ENCODE results near the gene IFI6.
"Not testable (repeated sequence)": the region's sequence is repeated elsewhere in the genome, so short reads cannot be mapped to it uniquely, and the experiment has no call there.

Gene IFI6

GRCh38 chr1:27681580-27681979 lies 9.6 kb upstream of the IFI6 start:
- not testable (repeated sequence) for H2BK5ac ChIP-seq (ENCODE audit: low read length); H3K4me1 ChIP-seq (ENCODE audit: control insufficient read depth in 2 of 2, insufficient read depth in 1 of 2, low read depth in 1 of 2, low read length in 2 of 2); H3K27me3 ChIP-seq (ENCODE audit: control insufficient read depth in 3 of 3, insufficient read depth in 3 of 3, low read depth in 1 of 3, low read length in 3 of 3); H3K9me3 ChIP-seq (replicated peaks in 1 of 2; ENCODE audit: control insufficient read depth in 2 of 2, insufficient read depth in 1 of 2, low read depth in 1 of 2, low read length in 2 of 2); H3K4me2 ChIP-seq (ENCODE audit: insufficient read depth, low read length, poor library complexity, severe bottlenecking); DNase-seq (ENCODE audit: low spot score); H2BK120ac ChIP-seq (ENCODE audit: low read depth, low read length); H3K14ac ChIP-seq (ENCODE audit: low read length); H3K23ac ChIP-seq (ENCODE audit: low read depth, low read length, poor library complexity); H4K91ac ChIP-seq (ENCODE audit: low read depth, low read length, poor library complexity); H3K36me3 ChIP-seq (replicated peaks in 1 of 2; ENCODE audit: control insufficient read depth in 2 of 2, insufficient read depth in 2 of 2, low read length in 2 of 2); H3K18ac ChIP-seq (ENCODE audit: low read length); H2AK5ac ChIP-seq (ENCODE audit: low read depth, low read length); H3K9ac ChIP-seq (ENCODE audit: low read depth, low read length, poor library complexity); H3K79me1 ChIP-seq (ENCODE audit: low read depth, low read length); H3K4ac ChIP-seq (ENCODE audit: low read length); H3K4me3 ChIP-seq (ENCODE audit: low read length in 2 of 2); H3K27ac ChIP-seq (replicated peaks; ENCODE audit: low read length); H2AFZ ChIP-seq (ENCODE audit: low read length); H2BK12ac ChIP-seq (ENCODE audit: low read length); H2BK15ac ChIP-seq (ENCODE audit: low read length); H4K8ac ChIP-seq (ENCODE audit: low read depth, low read length)
- WGBS, 2 donors (ENCODE audit: extremely low coverage in 2 of 2, insufficient read length in 2 of 2, insufficient replicate concordance in 1 of 2) = no CpG with 5 or more reads among the region's 4 CpGs

- not testable (repeated sequence) for H2AFZ ChIP-seq (ENCODE audit: low read length); H3K79me1 ChIP-seq (ENCODE audit: low read depth, low read length); H3K23ac ChIP-seq (ENCODE audit: low read depth, low read length, poor library complexity); H3K18ac ChIP-seq (ENCODE audit: low read length); H3K4ac ChIP-seq (ENCODE audit: low read length); H3K36me3 ChIP-seq (replicated peaks in 1 of 2; ENCODE audit: control insufficient read depth in 2 of 2, insufficient read depth in 2 of 2, low read length in 2 of 2); H3K4me1 ChIP-seq (ENCODE audit: control insufficient read depth in 2 of 2, insufficient read depth in 1 of 2, low read depth in 1 of 2, low read length in 2 of 2); H4K8ac ChIP-seq (ENCODE audit: low read depth, low read length); H2BK5ac ChIP-seq (ENCODE audit: low read length); H3K14ac ChIP-seq (ENCODE audit: low read length); H4K91ac ChIP-seq (ENCODE audit: low read depth, low read length, poor library complexity); H2BK12ac ChIP-seq (ENCODE audit: low read length); H3K9ac ChIP-seq (ENCODE audit: low read depth, low read length, poor library complexity); H2BK120ac ChIP-seq (ENCODE audit: low read depth, low read length); DNase-seq (ENCODE audit: low spot score); H3K9me3 ChIP-seq (replicated peaks in 1 of 2; ENCODE audit: control insufficient read depth in 2 of 2, insufficient read depth in 1 of 2, low read depth in 1 of 2, low read length in 2 of 2); H3K4me3 ChIP-seq (ENCODE audit: low read length in 2 of 2); H2AK5ac ChIP-seq (ENCODE audit: low read depth, low read length); H3K27ac ChIP-seq (replicated peaks; ENCODE audit: low read length); H2BK15ac ChIP-seq (ENCODE audit: low read length); H3K4me2 ChIP-seq (ENCODE audit: insufficient read depth, low read length, poor library complexity, severe bottlenecking); H3K27me3 ChIP-seq (ENCODE audit: control insufficient read depth in 3 of 3, insufficient read depth in 3 of 3, low read depth in 1 of 3, low read length in 3 of 3)
- WGBS, 2 donors (ENCODE audit: extremely low coverage in 2 of 2, insufficient read length in 2 of 2, insufficient replicate concordance in 1 of 2) = no CpG with 5 or more reads among the region's 2 CpGs
Measured at GRCh38 chr1:27680225-27680791, 8.3 kb upstream of the IFI6 start.

- no peak overlapping the region for H3K4me2 ChIP-seq (ENCODE audit: insufficient read depth, low read length, poor library complexity, severe bottlenecking)
- no peak for DNase-seq (ENCODE audit: low spot score)
- no peaks in the 10 kb centered on the region for H3K4me1 ChIP-seq (ENCODE audit: control insufficient read depth in 2 of 2, insufficient read depth in 1 of 2, low read depth in 1 of 2, low read length in 2 of 2)
- H2AK5ac ChIP-seq (ENCODE audit: low read depth, low read length) = no peak overlapping the region
- no peak overlapping the region for H3K4ac ChIP-seq (ENCODE audit: low read length)
- H3K27me3 ChIP-seq (ENCODE audit: control insufficient read depth in 3 of 3, insufficient read depth in 3 of 3, low read depth in 1 of 3, low read length in 3 of 3) = no peaks in the 10 kb centered on the region
- H3K9ac ChIP-seq (ENCODE audit: low read depth, low read length, poor library complexity) = no peak overlapping the region
- no peak overlapping the region for H3K18ac ChIP-seq (ENCODE audit: low read length)
- no peak overlapping the region for H3K14ac ChIP-seq (ENCODE audit: low read length)
- H3K79me1 ChIP-seq (ENCODE audit: low read depth, low read length) = no peaks in the 10 kb centered on the region
- no peak overlapping the region for H2BK5ac ChIP-seq (ENCODE audit: low read length)
- no peak overlapping the region for H2BK15ac ChIP-seq (ENCODE audit: low read length)
- H4K91ac ChIP-seq (ENCODE audit: low read depth, low read length, poor library complexity) = no peak overlapping the region
- H3K27ac ChIP-seq (replicated peaks; ENCODE audit: low read length) = no peak overlapping the region
- H3K4me3 ChIP-seq (ENCODE audit: low read length in 2 of 2) = no peak overlapping the region
- H3K9me3 ChIP-seq (replicated peaks in 1 of 2; ENCODE audit: control insufficient read depth in 2 of 2, insufficient read depth in 1 of 2, low read depth in 1 of 2, low read length in 2 of 2) = peaks cover 1 to 5% of the 10 kb centered on the region in 2 donors
- no peak overlapping the region for H2AFZ ChIP-seq (ENCODE audit: low read length)
- no peaks in the 10 kb centered on the region for H3K36me3 ChIP-seq (replicated peaks in 1 of 2; ENCODE audit: control insufficient read depth in 2 of 2, insufficient read depth in 2 of 2, low read length in 2 of 2)
- H2BK120ac ChIP-seq (ENCODE audit: low read depth, low read length) = no peak overlapping the region
- no peak overlapping the region for H3K23ac ChIP-seq (ENCODE audit: low read depth, low read length, poor library complexity)
- H2BK12ac ChIP-seq (ENCODE audit: low read length) = no peak overlapping the region
- H4K8ac ChIP-seq (ENCODE audit: low read depth, low read length) = no peak overlapping the region
Measured at GRCh38 chr1:27678747-27679146, 6.8 kb upstream of the IFI6 start.

- H3K36me3 ChIP-seq (replicated peaks in 1 of 2; ENCODE audit: control insufficient read depth in 2 of 2, insufficient read depth in 2 of 2, low read length in 2 of 2) = no peaks in the 10 kb centered on the region
- no peak overlapping the region for H3K4me2 ChIP-seq (ENCODE audit: insufficient read depth, low read length, poor library complexity, severe bottlenecking)
- no peak overlapping the region for H3K9ac ChIP-seq (ENCODE audit: low read depth, low read length, poor library complexity)
- H2AFZ ChIP-seq (ENCODE audit: low read length) = no peak overlapping the region
- no peak overlapping the region for H3K14ac ChIP-seq (ENCODE audit: low read length)
- no peak overlapping the region for H2BK12ac ChIP-seq (ENCODE audit: low read length)
- H3K23ac ChIP-seq (ENCODE audit: low read depth, low read length, poor library complexity) = no peak overlapping the region
- no CpG with 5 or more reads among the region's 1 CpG for WGBS, 2 donors (ENCODE audit: extremely low coverage in 2 of 2, insufficient read length in 2 of 2, insufficient replicate concordance in 1 of 2)
- no peak overlapping the region for H3K4me3 ChIP-seq (ENCODE audit: low read length in 2 of 2)
- no peak overlapping the region for H3K4ac ChIP-seq (ENCODE audit: low read length)
- H4K8ac ChIP-seq (ENCODE audit: low read depth, low read length) = no peak overlapping the region
- no peak overlapping the region for H2BK5ac ChIP-seq (ENCODE audit: low read length)
- H3K27me3 ChIP-seq (ENCODE audit: control insufficient read depth in 3 of 3, insufficient read depth in 3 of 3, low read depth in 1 of 3, low read length in 3 of 3) = no peaks in the 10 kb centered on the region
- H3K4me1 ChIP-seq (ENCODE audit: control insufficient read depth in 2 of 2, insufficient read depth in 1 of 2, low read depth in 1 of 2, low read length in 2 of 2) = peaks cover 5 to 6% of the 10 kb centered on the region in 2 donors
- H2BK15ac ChIP-seq (ENCODE audit: low read length) = no peak overlapping the region
- H4K91ac ChIP-seq (ENCODE audit: low read depth, low read length, poor library complexity) = no peak overlapping the region
- no peak for DNase-seq (ENCODE audit: low spot score)
- H2AK5ac ChIP-seq (ENCODE audit: low read depth, low read length) = no peak overlapping the region
- no peak overlapping the region for H2BK120ac ChIP-seq (ENCODE audit: low read depth, low read length)
- H3K79me1 ChIP-seq (ENCODE audit: low read depth, low read length) = no peaks in the 10 kb centered on the region
- H3K18ac ChIP-seq (ENCODE audit: low read length) = no peak overlapping the region
- peaks cover 1 to 5% of the 10 kb centered on the region in 2 donors for H3K9me3 ChIP-seq (replicated peaks in 1 of 2; ENCODE audit: control insufficient read depth in 2 of 2, insufficient read depth in 1 of 2, low read depth in 1 of 2, low read length in 2 of 2)
- H3K27ac ChIP-seq (replicated peaks; ENCODE audit: low read length) = no peak overlapping the region
Measured at GRCh38 chr1:27676410-27676809, 4.4 kb upstream of the IFI6 start.

All from neuronal stem cell (in vitro differentiated cells).